Neural cell (in vitro differentiated cells): ENCODE measurements around the gene EFCAB7. TPM values are rescaled to one million over a fixed set of nuclear protein-coding genes. Genes with fewer than 3 reads are reported as not detected.

Experiments used
- H2AFZ ChIP-seq: fragments of 200-600, 300-800 bp; sonication (generic), shearing (Covaris generic); 2 replicates; pipeline ENCODE4 v1.6.0; 2014; ENCODE audit warnings: low read depth, mild to moderate bottlenecking, antibody characterized with exemption, low read length, moderate library complexity
- H3F3A ChIP-seq: fragments of 200-600 bp; shearing (Covaris generic); 2 replicates; pipeline ENCODE4 v1.6.1; 2016; ENCODE audit warnings: mild to moderate bottlenecking, moderate library complexity, mixed read lengths, antibody characterized with exemption, low read length; ENCODE audit not compliant: insufficient read depth, poor library complexity, severe bottlenecking
- H3K27ac ChIP-seq: fragments of 200-600, 300-800 bp; sonication (generic), shearing (Covaris generic); 2 replicates; pipeline ENCODE4 v1.5.1; 2014; ENCODE audit warnings: mild to moderate bottlenecking, low read length, moderate library complexity
- H3K27me3 ChIP-seq: fragments of 300-800, 200-600 bp; sonication (generic), shearing (Covaris generic); 2 replicates; pipeline ENCODE4 v1.6.0; 2014; ENCODE audit warnings: mild to moderate bottlenecking, low read depth, low read length, moderate library complexity; ENCODE audit not compliant: insufficient read depth
- H3K36me3 ChIP-seq: fragments of 300-800, 200-600 bp; sonication (generic), shearing (Covaris generic); 2 replicates; pipeline ENCODE4 v1.5.1; 2014; ENCODE audit warnings: mild to moderate bottlenecking, antibody characterized with exemption, low read length, moderate library complexity; ENCODE audit not compliant: insufficient read depth
- H3K4me2 ChIP-seq: fragments of 300-800, 200-600 bp; sonication (generic), shearing (Covaris generic); 2 replicates; pipeline ENCODE4 v1.6.0; 2014; ENCODE audit warnings: mild to moderate bottlenecking, low read length
- H3K4me3 ChIP-seq: fragments of 300-800, 200-600 bp; sonication (generic), shearing (Covaris generic); 2 replicates; pipeline ENCODE4 v1.5.1; 2014; ENCODE audit warnings: mild to moderate bottlenecking, low read length, moderate library complexity
- H3K79me2 ChIP-seq: fragments of 200-600 bp; shearing (Covaris generic); replicated peaks from 2 replicates; pipeline ENCODE4 v1.6.0; 2014; ENCODE audit warnings: mild to moderate bottlenecking, low read length, moderate library complexity; ENCODE audit not compliant: insufficient read depth
- H3K9ac ChIP-seq: fragments of 300-800, 200-600 bp; sonication (generic), shearing (Covaris generic); 2 replicates; pipeline ENCODE4 v1.6.1; 2016; ENCODE audit warnings: mild to moderate bottlenecking, low read length, mixed read lengths
- H3K9me2 ChIP-seq: fragments of 200-600 bp; shearing (Covaris generic); 2 replicates; pipeline ENCODE4 v1.6.1; 2016; ENCODE audit warnings: mild to moderate bottlenecking, low read length, mixed read lengths; ENCODE audit not compliant: insufficient read depth
- H3K9me3 ChIP-seq: fragments of 200-600, 300-800 bp; sonication (generic), shearing (Covaris generic); 2 replicates; pipeline ENCODE4 v1.6.1; 2016; ENCODE audit warnings: mild to moderate bottlenecking, mixed run types, low read length, moderate library complexity, mixed read lengths
- H4K20me1 ChIP-seq: fragments of 200-600 bp; shearing (Covaris generic); 2 replicates; pipeline ENCODE4 v1.6.1; 2016; ENCODE audit warnings: mild to moderate bottlenecking, mixed run types; ENCODE audit not compliant: insufficient read depth
- CTCF ChIP-seq: fragments of 450-650 bp; IDR thresholded peaks from 2 replicates; pipeline ENCODE4 v1.5.1; 2014; ENCODE audit warnings: antibody characterized with exemption, mild to moderate bottlenecking, moderate library complexity; ENCODE audit not compliant: poor library complexity, severe bottlenecking
- EP300 ChIP-seq: fragments of 450-650 bp; conservative IDR thresholded peaks from 2 replicates; pipeline ENCODE4 v1.6.1; 2014; ENCODE audit warnings: antibody characterized with exemption, mild to moderate bottlenecking, moderate library complexity; ENCODE audit not compliant: poor library complexity, severe bottlenecking
- SMC3 ChIP-seq: fragments of 450-650 bp; conservative IDR thresholded peaks from 2 replicates; pipeline ENCODE4 v1.6.1; 2014; ENCODE audit warnings: antibody characterized with exemption, mild to moderate bottlenecking, moderate library complexity; ENCODE audit not compliant: poor library complexity
- TAF1 ChIP-seq: IDR thresholded peaks from 2 replicates; pipeline ENCODE4 v1.6.1; 2012; ENCODE audit warnings: low read depth
- polyA plus RNA-seq: library from polyadenylated mRNA; depleted of rRNA; stranded (reverse); fragments of >200 nt; gene quantifications from 2 replicates; pipeline ENCODE4 v1.2.3, GENCODE V29; 2014
- TF ChIP-seq, protein P1 (sequence below): IDR thresholded peaks from 2 replicates; pipeline ENCODE4 v1.6.1; 2012; ENCODE audit warnings: borderline replicate concordance

EFCAB7 gene
- polyA plus RNA-seq, 1 donor from 2014 or later, result 72.9 TPM

DNA sequence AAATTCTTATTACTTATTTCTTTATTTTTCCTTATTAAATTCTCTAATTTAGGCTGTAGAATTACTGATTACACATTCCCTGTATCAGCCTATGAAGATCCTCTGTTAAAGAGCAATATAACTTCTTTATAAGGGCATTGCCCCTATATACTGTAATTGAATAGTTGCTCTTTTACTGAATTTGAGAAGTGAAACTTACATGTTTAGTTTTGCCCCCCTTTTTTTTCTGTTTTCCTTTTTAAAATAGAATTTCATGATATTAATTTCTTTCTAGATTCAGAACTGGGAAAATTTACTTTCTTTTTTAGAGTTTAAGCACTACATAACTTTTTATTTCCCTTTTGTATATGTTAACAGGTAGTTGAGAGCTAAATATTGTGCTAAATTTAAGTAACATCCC is 40.4 kb downstream of the EFCAB7 start:
- Histone ChIP-seq H3K4me3 (no peak overlapping the region), H3K9me3 (no peaks in the 10 kb centered on the region), H3K27ac (no peak overlapping the region), H3K9ac (no peak overlapping the region), H3K4me2 (no peak overlapping the region), H2AFZ (no peak overlapping the region), H3K9me2 (no peaks in the 10 kb centered on the region), H3F3A (no peaks in the 10 kb centered on the region), H3K27me3 (no peaks in the 10 kb centered on the region), H3K79me2 (no peaks in the 10 kb centered on the region), H3K36me3 (peaks cover 6% of the 10 kb centered on the region), H4K20me1 (no peaks in the 10 kb centered on the region)
- TF ChIP-seq, protein P1, sequence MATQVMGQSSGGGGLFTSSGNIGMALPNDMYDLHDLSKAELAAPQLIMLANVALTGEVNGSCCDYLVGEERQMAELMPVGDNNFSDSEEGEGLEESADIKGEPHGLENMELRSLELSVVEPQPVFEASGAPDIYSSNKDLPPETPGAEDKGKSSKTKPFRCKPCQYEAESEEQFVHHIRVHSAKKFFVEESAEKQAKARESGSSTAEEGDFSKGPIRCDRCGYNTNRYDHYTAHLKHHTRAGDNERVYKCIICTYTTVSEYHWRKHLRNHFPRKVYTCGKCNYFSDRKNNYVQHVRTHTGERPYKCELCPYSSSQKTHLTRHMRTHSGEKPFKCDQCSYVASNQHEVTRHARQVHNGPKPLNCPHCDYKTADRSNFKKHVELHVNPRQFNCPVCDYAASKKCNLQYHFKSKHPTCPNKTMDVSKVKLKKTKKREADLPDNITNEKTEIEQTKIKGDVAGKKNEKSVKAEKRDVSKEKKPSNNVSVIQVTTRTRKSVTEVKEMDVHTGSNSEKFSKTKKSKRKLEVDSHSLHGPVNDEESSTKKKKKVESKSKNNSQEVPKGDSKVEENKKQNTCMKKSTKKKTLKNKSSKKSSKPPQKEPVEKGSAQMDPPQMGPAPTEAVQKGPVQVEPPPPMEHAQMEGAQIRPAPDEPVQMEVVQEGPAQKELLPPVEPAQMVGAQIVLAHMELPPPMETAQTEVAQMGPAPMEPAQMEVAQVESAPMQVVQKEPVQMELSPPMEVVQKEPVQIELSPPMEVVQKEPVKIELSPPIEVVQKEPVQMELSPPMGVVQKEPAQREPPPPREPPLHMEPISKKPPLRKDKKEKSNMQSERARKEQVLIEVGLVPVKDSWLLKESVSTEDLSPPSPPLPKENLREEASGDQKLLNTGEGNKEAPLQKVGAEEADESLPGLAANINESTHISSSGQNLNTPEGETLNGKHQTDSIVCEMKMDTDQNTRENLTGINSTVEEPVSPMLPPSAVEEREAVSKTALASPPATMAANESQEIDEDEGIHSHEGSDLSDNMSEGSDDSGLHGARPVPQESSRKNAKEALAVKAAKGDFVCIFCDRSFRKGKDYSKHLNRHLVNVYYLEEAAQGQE, result no peak
- TF ChIP-seq SMC3, result no peak
- TF ChIP-seq CTCF, result no peak
- TF ChIP-seq TAF1, result no peak

GRCh38 chr1:63569068-63569467 is 45.7 kb downstream of the EFCAB7 start:
- Histone ChIP-seq H3K36me3 (no peaks in the 10 kb centered on the region), H3F3A (no peaks in the 10 kb centered on the region), H3K27ac (no peak overlapping the region), H4K20me1 (no peaks in the 10 kb centered on the region), H3K4me3 (no peak overlapping the region), H3K27me3 (no peaks in the 10 kb centered on the region), H3K9me3 (no peaks in the 10 kb centered on the region), H3K79me2 (no peaks in the 10 kb centered on the region), H3K9ac (no peak overlapping the region), H2AFZ (no peak overlapping the region), H3K4me2 (no peak overlapping the region), H3K9me2 (no peaks in the 10 kb centered on the region)
- TF ChIP-seq CTCF (no peak), EP300 (no peak)
